Activated naive CD4-positive, alpha-beta T cell treated with anti-CD3 and anti-CD28 coated beads, Interleukin-2, amount 50 U/mL, for 16 hours (primary cell): ENCODE measurements around the gene PDE6H.

Experiments used
- DNase-seq: peaks from one replicate; pipeline ENCODE4 v3.0.0-alpha.2; 2020

PDE6H gene

GRCh38 chr12:14976658-14977057 is 3.8 kb downstream of the PDE6H start:
- DNase-seq, result no peak

GRCh38 chr12:14979468-14979867 is 6.6 kb downstream of the PDE6H start:
- DNase-seq, result no peak

GRCh38 chr12:14981049-14981448 is 8.2 kb downstream of the PDE6H start:
- no peak for DNase-seq

DNA sequence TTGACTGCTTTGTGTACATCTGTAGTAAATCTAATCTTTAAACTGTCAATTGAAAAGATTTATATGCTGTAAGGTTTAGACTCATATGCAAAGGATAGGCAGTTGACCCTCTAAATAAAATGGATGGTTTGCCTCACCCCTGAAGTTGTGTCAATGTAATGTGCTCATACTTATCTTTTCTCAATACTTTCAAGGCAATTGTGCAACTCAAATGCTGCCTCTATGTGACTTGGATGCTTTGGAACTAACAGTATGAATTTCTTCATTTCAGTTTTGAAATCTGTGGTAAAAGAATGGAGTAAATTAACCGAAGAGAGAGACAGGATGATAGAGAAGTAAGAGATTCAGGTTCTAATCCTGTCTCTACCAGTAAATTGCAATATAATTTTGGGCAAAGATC is 9.7 kb downstream of the PDE6H start:
- no peak for DNase-seq

- DNase-seq, result no peak
Observed at GRCh38 chr12:14982991-14983390, 10.1 kb downstream of the PDE6H start.

- DNase-seq, result no peak
Observed at GRCh38 chr12:14984036-14984435, 11.2 kb downstream of the PDE6H start.

DNA sequence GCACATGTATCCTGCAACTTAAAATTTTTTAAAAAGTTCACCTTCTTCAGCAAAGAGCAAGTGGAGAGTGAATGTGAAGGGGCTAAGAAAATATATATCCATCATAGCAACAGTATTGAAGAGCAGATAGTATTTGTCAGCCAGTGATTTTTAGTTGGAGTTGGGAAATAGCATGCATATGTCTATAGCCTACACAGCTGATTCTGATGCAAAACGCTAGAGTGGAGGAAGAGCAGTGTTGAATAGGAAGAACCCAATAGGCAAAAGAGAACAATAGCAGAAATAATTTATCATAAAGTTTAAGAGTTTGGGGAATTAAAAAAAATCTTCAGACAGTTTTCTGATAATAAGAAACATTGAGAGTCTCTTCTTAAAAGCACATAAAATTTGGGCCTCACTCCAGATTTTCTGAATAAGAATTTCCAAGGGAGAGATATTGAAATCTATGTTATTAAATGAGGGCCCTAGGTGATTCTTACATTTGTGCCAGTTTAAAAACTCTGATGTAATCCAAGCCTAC is 12.0 kb downstream of the PDE6H start:
- DNase-seq, result no peak

DNA sequence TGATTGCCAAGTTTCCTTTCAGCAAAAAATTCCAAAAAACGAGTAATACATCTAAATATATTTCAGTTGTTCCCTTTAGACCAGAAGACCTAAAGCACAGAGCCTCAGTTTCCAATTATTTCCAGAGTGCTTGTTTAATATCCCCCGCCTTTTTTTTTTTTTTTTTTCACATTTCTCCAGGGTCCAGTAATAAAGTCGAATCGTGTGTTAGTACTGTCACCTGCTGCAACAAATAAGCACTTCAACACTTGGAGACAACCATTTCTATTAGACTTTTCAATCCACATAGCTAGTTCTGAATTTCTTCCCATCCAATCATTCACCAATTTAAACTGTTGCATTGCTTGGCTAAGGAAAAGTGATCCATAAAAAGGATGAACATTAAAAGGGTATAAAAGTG is 13.6 kb downstream of the PDE6H start:
- DNase-seq, result no peak

DNA sequence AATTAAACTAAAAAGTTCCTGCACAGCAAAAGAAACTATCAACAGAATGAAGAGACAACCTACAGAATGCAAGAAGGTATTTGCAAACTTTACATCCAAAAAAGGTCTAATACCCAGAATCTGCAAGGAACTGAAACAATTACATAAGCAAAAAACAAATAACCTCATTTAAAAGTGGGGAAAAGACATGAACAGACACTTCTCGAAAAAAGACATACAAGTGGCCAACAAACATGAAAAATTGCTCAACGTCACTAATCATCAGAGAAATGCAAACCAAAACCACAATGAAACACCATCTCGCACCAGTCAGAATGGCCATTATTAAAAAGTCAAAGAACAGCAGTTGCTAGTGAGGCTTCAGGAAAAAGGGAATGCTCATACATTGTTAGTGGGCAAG is 15.2 kb downstream of the PDE6H start:
- DNase-seq, result no peak

- no peak for DNase-seq
Observed at GRCh38 chr12:14989790-14990189, 16.9 kb downstream of the PDE6H start.

DNA sequence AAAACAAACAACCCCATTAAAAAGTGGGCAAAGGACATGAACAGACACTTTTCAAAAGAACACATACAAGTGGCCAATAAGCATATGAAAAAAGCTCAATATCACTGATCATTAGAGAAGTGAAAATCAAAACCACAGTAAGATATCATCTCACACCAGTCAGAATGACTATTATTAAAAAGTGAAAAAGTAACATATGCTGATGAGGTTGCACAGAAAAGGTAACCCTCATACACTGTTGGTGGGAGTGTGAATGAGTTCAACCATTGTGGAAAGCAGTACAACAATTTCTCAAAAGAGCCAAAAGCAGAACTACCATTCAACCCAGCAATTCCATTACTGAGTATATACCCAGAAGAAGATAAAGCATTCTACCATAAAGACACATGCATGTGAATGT is 18.2 kb downstream of the PDE6H start:
- no peak for DNase-seq

DNA sequence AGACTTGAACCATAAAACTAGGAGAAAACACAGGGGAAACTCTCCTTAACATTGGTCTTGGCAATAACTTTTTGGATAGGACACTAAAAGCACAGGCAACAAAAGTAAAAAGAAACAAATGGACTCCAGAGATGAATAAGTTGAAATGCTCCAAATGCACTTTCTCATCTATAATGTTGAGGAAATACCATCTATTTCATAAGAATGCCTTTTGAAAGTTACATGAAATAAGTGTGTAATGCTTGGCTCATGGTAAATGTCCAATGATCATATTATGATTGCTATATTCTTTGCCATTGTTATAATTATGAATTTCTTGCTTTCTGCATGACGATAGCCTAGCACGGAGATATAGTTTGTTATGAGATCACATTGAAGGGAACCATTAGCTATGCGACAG is 19.8 kb downstream of the PDE6H start:
- DNase-seq, result no peak

- no peak for DNase-seq
Observed at GRCh38 chr12:14993117-14993516, 20.3 kb downstream of the PDE6H start.

DNA sequence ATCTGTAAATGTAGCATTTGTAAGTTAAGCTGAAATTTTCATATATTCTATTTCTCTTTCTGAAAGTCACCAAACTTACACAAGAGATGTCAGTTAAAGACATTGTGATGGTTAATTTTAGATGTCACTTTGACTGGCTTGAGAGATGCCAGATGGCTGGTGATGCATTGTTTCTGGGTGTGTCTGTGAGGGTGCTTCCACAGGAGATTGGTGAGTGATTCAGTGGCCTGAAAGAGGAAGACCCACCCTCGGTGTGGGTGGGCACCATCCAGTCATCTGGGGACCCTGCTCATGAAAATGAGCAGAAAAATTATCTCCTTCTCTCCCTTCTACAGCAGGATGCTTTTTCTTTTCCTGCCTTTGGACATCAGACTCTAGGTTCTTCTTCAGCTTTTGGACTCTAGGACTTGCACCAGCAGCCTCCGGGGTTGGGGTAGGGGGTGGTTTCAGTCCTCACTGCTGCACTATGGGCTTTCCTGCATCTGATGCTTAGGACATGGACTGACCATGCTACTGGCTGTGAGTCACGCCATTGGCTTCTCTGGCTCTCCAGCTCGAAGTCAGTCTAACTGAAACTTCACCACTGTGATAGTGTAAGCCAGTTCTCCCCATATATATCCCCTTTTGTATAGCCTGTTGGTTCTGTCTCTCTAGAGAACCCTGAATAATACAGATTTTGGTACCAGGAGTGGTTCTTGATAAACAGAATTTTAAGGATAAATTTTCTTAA is 20.9 kb downstream of the PDE6H start:
- peak; percentile 29 for DNase-seq

DNA sequence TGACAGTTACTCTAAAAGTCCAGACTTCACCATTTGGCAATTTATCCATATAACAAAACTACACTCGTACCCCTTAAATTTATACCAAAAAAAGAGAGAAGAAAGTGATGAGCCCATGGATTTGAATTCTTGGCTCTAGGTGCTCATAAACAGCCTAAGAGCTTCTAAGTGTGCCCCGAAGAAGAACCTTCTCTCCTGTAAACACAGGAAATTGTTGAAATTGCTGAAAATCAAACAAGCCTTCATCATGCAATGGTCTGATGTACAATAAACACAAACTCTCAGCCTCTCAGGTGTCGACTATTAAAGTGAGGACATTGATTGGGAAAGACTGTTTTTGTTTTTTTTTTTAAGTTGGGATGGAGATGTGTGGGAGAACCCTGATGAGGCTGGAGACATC is 21.8 kb downstream of the PDE6H start:
- no peak for DNase-seq

- DNase-seq, result no peak
Observed at GRCh38 chr12:14995583-14996425, 23.0 kb downstream of the PDE6H start.

GRCh38 chr12:14997998-14998397 is 25.2 kb downstream of the PDE6H start:
- no peak for DNase-seq

DNA sequence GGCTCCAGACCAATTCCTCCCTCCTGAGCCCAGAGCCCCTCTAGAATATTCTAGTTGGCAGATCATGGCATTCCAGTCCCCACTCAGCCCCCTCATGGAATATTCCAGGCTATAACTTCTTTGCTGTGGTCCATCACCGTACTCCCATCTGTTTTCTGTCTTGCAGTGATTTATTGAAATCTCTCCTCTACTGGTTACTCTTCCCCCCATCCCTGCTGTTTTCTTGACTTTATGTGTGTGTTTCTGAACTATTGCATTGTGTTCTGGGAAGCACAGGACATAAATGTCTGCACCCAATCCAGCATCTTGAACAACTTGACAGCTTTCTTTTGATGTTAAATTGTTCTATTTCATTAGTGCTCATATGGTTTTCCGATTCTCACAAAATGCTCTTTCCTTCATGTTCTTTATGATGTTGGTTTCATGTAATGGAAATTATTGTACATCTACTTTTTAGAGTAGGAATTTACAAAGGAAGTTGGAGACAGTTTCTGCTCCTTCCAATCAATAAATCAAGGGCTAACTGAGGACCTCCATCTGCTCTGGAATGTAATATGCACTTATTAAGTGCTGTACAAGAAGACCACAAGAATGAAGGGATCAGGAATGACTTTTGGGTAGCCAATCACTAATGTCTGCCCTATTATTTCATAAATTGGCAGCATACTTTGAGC is 26.3 kb downstream of the PDE6H start:
- no peak for DNase-seq

- no peak for DNase-seq
Observed at GRCh38 chr12:14999695-15000365, 27.0 kb downstream of the PDE6H start.

GRCh38 chr12:15000575-15000974 is 27.7 kb downstream of the PDE6H start:
- DNase-seq, result no peak

GRCh38 chr12:15001733-15002382 is 29.0 kb downstream of the PDE6H start:
- DNase-seq, result no peak

GRCh38 chr12:15004421-15004820 is 31.6 kb downstream of the PDE6H start:
- DNase-seq, result no peak

- no peak for DNase-seq
Observed at GRCh38 chr12:15005064-15005463, 32.2 kb downstream of the PDE6H start.
